H9 (cell line): ENCODE measurements around the gene SLC38A3. TPM values are rescaled to one million over a fixed set of nuclear protein-coding genes. Genes with fewer than 3 reads are reported as not detected.

Experiments
- DNase-seq: peaks from one replicate; pipeline ENCODE4 v3.0.0-alpha.2; 2017
- H2AFZ ChIP-seq: one replicate; pipeline ENCODE4 v1.6.1; 2013; ENCODE audit warnings: mild to moderate bottlenecking, low read length, control low read depth, moderate library complexity
- H2AK5ac ChIP-seq: 2 replicates; pipeline ENCODE4 v1.6.1; 2013; ENCODE audit warnings: low read length, control low read depth, mixed read lengths; ENCODE audit not compliant: insufficient read length
- H2BK120ac ChIP-seq: one replicate; pipeline ENCODE4 v1.6.1; 2013; ENCODE audit warnings: low read depth, mild to moderate bottlenecking, low read length, control low read depth, inconsistent platforms; ENCODE audit not compliant: poor library complexity, severe bottlenecking
- H2BK12ac ChIP-seq: 2 replicates; pipeline ENCODE4 v1.6.1; 2013; ENCODE audit warnings: low read length, control low read depth, mixed read lengths, low read depth; ENCODE audit not compliant: insufficient read length
- H2BK15ac ChIP-seq: 2 replicates; pipeline ENCODE4 v1.6.1; 2013; ENCODE audit warnings: low read depth, low read length, control low read depth
- H2BK20ac ChIP-seq: one replicate; pipeline ENCODE4 v1.6.1; 2013; ENCODE audit warnings: low read depth, mild to moderate bottlenecking, low read length, control low read depth, inconsistent platforms; ENCODE audit not compliant: poor library complexity, severe bottlenecking
- H2BK5ac ChIP-seq: 2 replicates; pipeline ENCODE4 v1.6.1; 2013; ENCODE audit warnings: low read length, control low read depth, mixed read lengths; ENCODE audit not compliant: insufficient read length
- H3K14ac ChIP-seq: 2 replicates; pipeline ENCODE4 v1.6.1; 2013; ENCODE audit warnings: low read length, control low read depth; ENCODE audit not compliant: insufficient read depth
- H3K18ac ChIP-seq: 2 replicates; pipeline ENCODE4 v1.6.1; 2013; ENCODE audit warnings: low read depth, mild to moderate bottlenecking, mixed read lengths, low read length, control low read depth; ENCODE audit not compliant: insufficient read length
- H3K23ac ChIP-seq: 2 replicates; pipeline ENCODE4 v1.6.1; 2013; ENCODE audit warnings: low read length, control low read depth, mixed read lengths, low read depth; ENCODE audit not compliant: insufficient read length
- H3K23me2 ChIP-seq: 2 replicates; pipeline ENCODE4 v1.6.1; 2013; ENCODE audit warnings: low read depth, mild to moderate bottlenecking, mixed read lengths, low read length, control low read depth; ENCODE audit not compliant: insufficient read length, poor library complexity, severe bottlenecking
- H3K27ac ChIP-seq: 2 replicates; pipeline ENCODE4 v1.5.1; 2013; ENCODE audit warnings: low read length, control low read depth, mixed read lengths, low read depth; ENCODE audit not compliant: insufficient read length
- H3K27me3 ChIP-seq: 2 replicates; pipeline ENCODE4 v1.6.1; 2013; ENCODE audit warnings: low read length, control low read depth, inconsistent platforms; ENCODE audit not compliant: insufficient read depth
- H3K4ac ChIP-seq: 2 replicates; pipeline ENCODE4 v1.6.1; 2013; ENCODE audit warnings: low read depth, mild to moderate bottlenecking, control low read depth, inconsistent platforms, low read length, moderate library complexity
- H3K4me1 ChIP-seq: 2 replicates; pipeline ENCODE4 v1.6.1; 2013; ENCODE audit warnings: low read length, control low read depth, inconsistent platforms; ENCODE audit not compliant: insufficient read depth
- H3K4me2 ChIP-seq: 2 replicates; pipeline ENCODE4 v1.6.1; 2013; ENCODE audit warnings: low read length, control low read depth, mixed read lengths; ENCODE audit not compliant: insufficient read length, insufficient read depth
- H3K56ac ChIP-seq: 2 replicates; pipeline ENCODE4 v1.6.1; 2013; ENCODE audit warnings: low read depth, mild to moderate bottlenecking, mixed read lengths, low read length, control low read depth; ENCODE audit not compliant: insufficient read length
- H3K79me1 ChIP-seq: 2 replicates; pipeline ENCODE4 v1.6.1; 2013; ENCODE audit warnings: low read depth, mild to moderate bottlenecking, moderate library complexity, low read length, control low read depth, inconsistent platforms; ENCODE audit not compliant: insufficient read depth, poor library complexity, severe bottlenecking
- H3K79me2 ChIP-seq: 2 replicates; pipeline ENCODE4 v1.6.1; 2013; ENCODE audit warnings: low read length, control low read depth, inconsistent platforms; ENCODE audit not compliant: insufficient read depth
- H3K9ac ChIP-seq: 2 replicates; pipeline ENCODE4 v1.6.1; 2013; ENCODE audit warnings: low read length, control low read depth, mixed read lengths; ENCODE audit not compliant: insufficient read length; ENCODE audit errors: extremely low read depth
- H3K9me3 ChIP-seq: one replicate; pipeline ENCODE4 v1.6.1; 2013; ENCODE audit warnings: low read depth, low read length, inconsistent platforms; ENCODE audit not compliant: control insufficient read depth
- H3T11ph ChIP-seq: one replicate; pipeline ENCODE4 v1.6.1; 2013; ENCODE audit warnings: mild to moderate bottlenecking, low read length, control low read depth, inconsistent platforms
- H4K20me1 ChIP-seq: one replicate; pipeline ENCODE4 v1.6.1; 2013; ENCODE audit not compliant: control insufficient read depth, insufficient read length, insufficient read depth
- H4K5ac ChIP-seq: 2 replicates; pipeline ENCODE4 v1.6.1; 2013; ENCODE audit warnings: low read depth, mild to moderate bottlenecking, mixed read lengths, low read length, control low read depth; ENCODE audit not compliant: insufficient read length
- H4K8ac ChIP-seq: replicated peaks from 2 replicates; pipeline ENCODE4 v1.6.1; 2013; ENCODE audit warnings: low read length, control low read depth, mixed read lengths, low read depth; ENCODE audit not compliant: insufficient read length
- H4K91ac ChIP-seq: 2 replicates; pipeline ENCODE4 v1.6.1; 2013; ENCODE audit warnings: low read depth, mild to moderate bottlenecking, moderate library complexity, mixed read lengths, low read length, control low read depth; ENCODE audit not compliant: insufficient read length
- H3K27ac Mint-ChIP-seq, 3 experiments: 2 replicates in 2 of 3; 3 replicates in 1 of 3; pipeline ENCODE4 v1.8.0; 2020 to 2021; ENCODE audit warnings: mixed read lengths in 3 of 3, mild to moderate bottlenecking in 1 of 3, moderate library complexity in 1 of 3
- H3K27me3 Mint-ChIP-seq: 2 replicates; pipeline ENCODE4 v1.8.0; 2021; ENCODE audit warnings: low read depth, mild to moderate bottlenecking, moderate library complexity, mixed read lengths
- H3K36me3 Mint-ChIP-seq, 3 experiments: 2 replicates in 2 of 3; 3 replicates in 1 of 3; pipeline ENCODE4 v1.8.0; 2020 to 2021; ENCODE audit warnings: low read depth in 3 of 3, mixed read lengths in 3 of 3; ENCODE audit not compliant: insufficient read depth in 1 of 3
- H3K4me1 Mint-ChIP-seq, 2 experiments: 2 replicates each; pipeline ENCODE4 v1.8.0; 2020; ENCODE audit warnings: mixed read lengths in 2 of 2
- H3K4me3 Mint-ChIP-seq, 2 experiments: 2 replicates in 1 of 2; 3 replicates in 1 of 2; pipeline ENCODE4 v1.8.0; 2020 to 2021; ENCODE audit warnings: mild to moderate bottlenecking in 2 of 2, mixed read lengths in 2 of 2, moderate library complexity in 1 of 2
- H3K9me3 Mint-ChIP-seq, 2 experiments: 2 replicates in 1 of 2; 3 replicates in 1 of 2; pipeline ENCODE4 v1.8.0; 2020; ENCODE audit warnings: mild to moderate bottlenecking in 2 of 2, mixed read lengths in 2 of 2, moderate library complexity in 1 of 2
- WGBS: extraction: QIAGEN DNeasy Blood & Tissue Kit; methylation state at CpG from one replicate; pipeline ENCODE4 v1.1.7; 2013; ENCODE audit warnings: missing lambda C conversion rate, low lambda C conversion rate, mixed read lengths; ENCODE audit not compliant: insufficient read length; ENCODE audit errors: extremely low coverage; 5-methylcytosine and 5-hydroxymethylcytosine counted together
- total RNA-seq: library from RNA; stranded (reverse); gene quantifications from 2 replicates; pipeline ENCODE4 v1.2.1, GENCODE V29; 2021
- TF ChIP-seq, protein P1 (sequence below): fragments of 200-600 bp; sonication (generic); conservative IDR thresholded peaks from 3 replicates; pipeline ENCODE4 v1.8.0; 2021; ENCODE audit warnings: antibody characterized with exemption, mild to moderate bottlenecking

The SLC38A3 gene
- total RNA-seq, 1 experiment from 2014 or later = 1.4 TPM

DNA sequence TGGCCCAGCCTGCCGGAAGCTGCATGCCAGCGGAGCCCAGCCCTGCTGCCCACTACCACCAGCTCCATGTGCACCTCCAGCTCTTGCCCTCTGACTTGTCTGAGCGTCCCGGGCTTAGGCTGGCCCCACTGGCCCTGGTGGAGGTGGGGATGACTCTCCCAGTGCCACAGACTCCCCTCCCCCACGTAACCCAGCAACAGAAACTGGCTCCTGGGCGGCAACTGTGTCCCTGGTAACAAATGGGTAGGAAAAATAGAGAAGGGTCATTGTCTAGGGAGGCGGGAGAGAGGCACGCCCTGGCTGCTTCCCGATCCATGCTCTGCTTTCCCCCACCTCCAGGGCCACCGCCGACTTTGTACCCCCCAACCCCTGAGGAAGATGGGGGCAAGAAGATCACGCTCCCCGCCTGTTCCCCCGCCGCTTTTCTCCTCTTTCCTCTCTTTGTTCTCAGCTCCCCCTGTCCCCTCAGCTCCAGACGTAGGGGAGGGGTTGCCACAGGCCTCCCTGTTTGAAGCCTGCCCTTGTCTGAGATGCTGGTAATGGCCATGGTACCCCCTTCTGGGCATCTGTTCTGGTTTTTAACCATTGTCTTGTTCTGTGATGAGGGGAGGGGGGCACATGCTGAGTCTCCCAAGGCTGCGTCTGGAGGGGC, 53.1 kb downstream of the SLC38A3 start:
- no peak overlapping the region for H2AFZ ChIP-seq
- peak overlapping the region in 2 of 3 experiments; percentile 28 to 81; a peak in 1 of 7 replicates for H3K27ac Mint-ChIP-seq
- no peaks in the 10 kb centered on the region for H3K23me2 ChIP-seq
- no peaks in the 10 kb centered on the region for H3K79me1 ChIP-seq
- H3K14ac ChIP-seq = no peak overlapping the region
- TF ChIP-seq, protein P1, sequence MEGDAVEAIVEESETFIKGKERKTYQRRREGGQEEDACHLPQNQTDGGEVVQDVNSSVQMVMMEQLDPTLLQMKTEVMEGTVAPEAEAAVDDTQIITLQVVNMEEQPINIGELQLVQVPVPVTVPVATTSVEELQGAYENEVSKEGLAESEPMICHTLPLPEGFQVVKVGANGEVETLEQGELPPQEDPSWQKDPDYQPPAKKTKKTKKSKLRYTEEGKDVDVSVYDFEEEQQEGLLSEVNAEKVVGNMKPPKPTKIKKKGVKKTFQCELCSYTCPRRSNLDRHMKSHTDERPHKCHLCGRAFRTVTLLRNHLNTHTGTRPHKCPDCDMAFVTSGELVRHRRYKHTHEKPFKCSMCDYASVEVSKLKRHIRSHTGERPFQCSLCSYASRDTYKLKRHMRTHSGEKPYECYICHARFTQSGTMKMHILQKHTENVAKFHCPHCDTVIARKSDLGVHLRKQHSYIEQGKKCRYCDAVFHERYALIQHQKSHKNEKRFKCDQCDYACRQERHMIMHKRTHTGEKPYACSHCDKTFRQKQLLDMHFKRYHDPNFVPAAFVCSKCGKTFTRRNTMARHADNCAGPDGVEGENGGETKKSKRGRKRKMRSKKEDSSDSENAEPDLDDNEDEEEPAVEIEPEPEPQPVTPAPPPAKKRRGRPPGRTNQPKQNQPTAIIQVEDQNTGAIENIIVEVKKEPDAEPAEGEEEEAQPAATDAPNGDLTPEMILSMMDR = no peak
- no peaks in the 10 kb centered on the region for H3K79me2 ChIP-seq
- H3K9me3 Mint-ChIP-seq = no peaks in the 10 kb centered on the region
- no peak overlapping the region for H2BK15ac ChIP-seq
- H2BK12ac ChIP-seq = no peak overlapping the region
- no peak overlapping the region for H2BK120ac ChIP-seq
- no peaks in the 10 kb centered on the region for H3K9me3 ChIP-seq
- no peak overlapping the region for H3T11ph ChIP-seq
- no peak overlapping the region for H2BK20ac ChIP-seq
- peaks cover 17 to 38% (median 36%) of the 10 kb centered on the region in 3 experiments; a peak in 6 of 7 replicates for H3K36me3 Mint-ChIP-seq
- H3K4me2 ChIP-seq = no peak overlapping the region
- no peak overlapping the region for H2BK5ac ChIP-seq
- no peaks in the 10 kb centered on the region for H3K4me1 ChIP-seq
- no peak overlapping the region for H3K23ac ChIP-seq
- H4K91ac ChIP-seq = no peak overlapping the region
- no peak for DNase-seq
- no peak overlapping the region for H3K9ac ChIP-seq
- H4K5ac ChIP-seq = no peak overlapping the region
- no peak overlapping the region for H3K18ac ChIP-seq
- no peak overlapping the region for H3K56ac ChIP-seq
- peaks cover 17 to 39% of the 10 kb centered on the region in 2 experiments for H3K4me1 Mint-ChIP-seq
- peaks cover 1% of the 10 kb centered on the region; the same call in 1 of the 2 replicates for H3K27me3 Mint-ChIP-seq
- H3K4me3 Mint-ChIP-seq = no peak overlapping the region; a peak in 1 of 5 replicates
- H4K20me1 ChIP-seq = peaks cover 2% of the 10 kb centered on the region
- no CpG with 5 or more reads among the region's 17 CpGs for WGBS
- no peak overlapping the region for H2AK5ac ChIP-seq
- no peak overlapping the region for H3K27ac ChIP-seq
- H3K4ac ChIP-seq = no peak overlapping the region
- H4K8ac ChIP-seq = no peak overlapping the region
- H3K27me3 ChIP-seq = no peaks in the 10 kb centered on the region
